WTC11 (cell line): ENCODE measurements around the gene FER1L5.

Experiments used
- FOXP1 ChIP-seq: sonication (generic); formaldehyde crosslinking; IDR thresholded peaks from 2 replicates; pipeline ENCODE4 v1.8.0; 2022; ENCODE audit warnings: missing genetic modification reagents, mild to moderate bottlenecking, moderate library complexity, borderline replicate concordance
- JUN ChIP-seq: sonication (generic); formaldehyde crosslinking; IDR thresholded peaks from 2 replicates; pipeline ENCODE4 v1.8.0; 2023; ENCODE audit warnings: mild to moderate bottlenecking, missing genetic modification reagents
- KAT7 ChIP-seq: sonication (generic); formaldehyde crosslinking; IDR thresholded peaks from 2 replicates; pipeline ENCODE4 v1.8.1; 2023; ENCODE audit warnings: missing genetic modification reagents, mild to moderate bottlenecking, borderline replicate concordance
- SMAD3 ChIP-seq: sonication (generic); formaldehyde crosslinking; IDR thresholded peaks from 2 replicates; pipeline ENCODE4 v1.8.0; 2022; ENCODE audit warnings: missing genetic modification reagents, mild to moderate bottlenecking, borderline replicate concordance
- TEAD4 ChIP-seq: sonication (generic); formaldehyde crosslinking; IDR thresholded peaks from 2 replicates; pipeline ENCODE4 v1.8.0; 2022; ENCODE audit warnings: mild to moderate bottlenecking, missing genetic modification reagents
- ZBTB21 ChIP-seq: sonication (generic); formaldehyde crosslinking; IDR thresholded peaks from 2 replicates; pipeline ENCODE4 v1.8.1; 2023; ENCODE audit warnings: mild to moderate bottlenecking, missing genetic modification reagents, borderline replicate concordance
- ZNF121 ChIP-seq: sonication (generic); formaldehyde crosslinking; IDR thresholded peaks from 2 replicates; pipeline ENCODE4 v1.8.0; 2023; ENCODE audit warnings: missing genetic modification reagents
- TF ChIP-seq, protein P1 (sequence below): fragments of 200-600 bp; IDR thresholded peaks from 2 replicates; pipeline ENCODE4 v1.8.0; 2022; ENCODE audit warnings: antibody characterized with exemption
- TF ChIP-seq, protein P2 (sequence below): sonication (generic); formaldehyde crosslinking; IDR thresholded peaks from 2 replicates; pipeline ENCODE4 v1.8.0; 2023; ENCODE audit warnings: missing genetic modification reagents, mild to moderate bottlenecking, borderline replicate concordance
- TF ChIP-seq, protein P3 (sequence below): sonication (generic); formaldehyde crosslinking; conservative IDR thresholded peaks from 2 replicates; pipeline ENCODE4 v1.8.1; 2022; ENCODE audit warnings: mild to moderate bottlenecking, missing genetic modification reagents
- TF ChIP-seq, protein P4 (sequence below): sonication (generic); formaldehyde crosslinking; IDR thresholded peaks from 2 replicates; pipeline ENCODE4 v1.8.0; 2022; ENCODE audit warnings: mild to moderate bottlenecking, missing genetic modification reagents

- TF ChIP-seq, protein P1, sequence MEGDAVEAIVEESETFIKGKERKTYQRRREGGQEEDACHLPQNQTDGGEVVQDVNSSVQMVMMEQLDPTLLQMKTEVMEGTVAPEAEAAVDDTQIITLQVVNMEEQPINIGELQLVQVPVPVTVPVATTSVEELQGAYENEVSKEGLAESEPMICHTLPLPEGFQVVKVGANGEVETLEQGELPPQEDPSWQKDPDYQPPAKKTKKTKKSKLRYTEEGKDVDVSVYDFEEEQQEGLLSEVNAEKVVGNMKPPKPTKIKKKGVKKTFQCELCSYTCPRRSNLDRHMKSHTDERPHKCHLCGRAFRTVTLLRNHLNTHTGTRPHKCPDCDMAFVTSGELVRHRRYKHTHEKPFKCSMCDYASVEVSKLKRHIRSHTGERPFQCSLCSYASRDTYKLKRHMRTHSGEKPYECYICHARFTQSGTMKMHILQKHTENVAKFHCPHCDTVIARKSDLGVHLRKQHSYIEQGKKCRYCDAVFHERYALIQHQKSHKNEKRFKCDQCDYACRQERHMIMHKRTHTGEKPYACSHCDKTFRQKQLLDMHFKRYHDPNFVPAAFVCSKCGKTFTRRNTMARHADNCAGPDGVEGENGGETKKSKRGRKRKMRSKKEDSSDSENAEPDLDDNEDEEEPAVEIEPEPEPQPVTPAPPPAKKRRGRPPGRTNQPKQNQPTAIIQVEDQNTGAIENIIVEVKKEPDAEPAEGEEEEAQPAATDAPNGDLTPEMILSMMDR, result no peak
- TF ChIP-seq JUN (CRISPR knock-in tag) (no peak), TEAD4 (CRISPR knock-in tag) (no peak), SMAD3 (CRISPR knock-in tag) (no peak), ZBTB21 (CRISPR knock-in tag) (no peak), KAT7 (no peak), ZNF121 (CRISPR knock-in tag) (no peak), FOXP1 (CRISPR knock-in tag) (no peak)
- TF ChIP-seq, protein P2, sequence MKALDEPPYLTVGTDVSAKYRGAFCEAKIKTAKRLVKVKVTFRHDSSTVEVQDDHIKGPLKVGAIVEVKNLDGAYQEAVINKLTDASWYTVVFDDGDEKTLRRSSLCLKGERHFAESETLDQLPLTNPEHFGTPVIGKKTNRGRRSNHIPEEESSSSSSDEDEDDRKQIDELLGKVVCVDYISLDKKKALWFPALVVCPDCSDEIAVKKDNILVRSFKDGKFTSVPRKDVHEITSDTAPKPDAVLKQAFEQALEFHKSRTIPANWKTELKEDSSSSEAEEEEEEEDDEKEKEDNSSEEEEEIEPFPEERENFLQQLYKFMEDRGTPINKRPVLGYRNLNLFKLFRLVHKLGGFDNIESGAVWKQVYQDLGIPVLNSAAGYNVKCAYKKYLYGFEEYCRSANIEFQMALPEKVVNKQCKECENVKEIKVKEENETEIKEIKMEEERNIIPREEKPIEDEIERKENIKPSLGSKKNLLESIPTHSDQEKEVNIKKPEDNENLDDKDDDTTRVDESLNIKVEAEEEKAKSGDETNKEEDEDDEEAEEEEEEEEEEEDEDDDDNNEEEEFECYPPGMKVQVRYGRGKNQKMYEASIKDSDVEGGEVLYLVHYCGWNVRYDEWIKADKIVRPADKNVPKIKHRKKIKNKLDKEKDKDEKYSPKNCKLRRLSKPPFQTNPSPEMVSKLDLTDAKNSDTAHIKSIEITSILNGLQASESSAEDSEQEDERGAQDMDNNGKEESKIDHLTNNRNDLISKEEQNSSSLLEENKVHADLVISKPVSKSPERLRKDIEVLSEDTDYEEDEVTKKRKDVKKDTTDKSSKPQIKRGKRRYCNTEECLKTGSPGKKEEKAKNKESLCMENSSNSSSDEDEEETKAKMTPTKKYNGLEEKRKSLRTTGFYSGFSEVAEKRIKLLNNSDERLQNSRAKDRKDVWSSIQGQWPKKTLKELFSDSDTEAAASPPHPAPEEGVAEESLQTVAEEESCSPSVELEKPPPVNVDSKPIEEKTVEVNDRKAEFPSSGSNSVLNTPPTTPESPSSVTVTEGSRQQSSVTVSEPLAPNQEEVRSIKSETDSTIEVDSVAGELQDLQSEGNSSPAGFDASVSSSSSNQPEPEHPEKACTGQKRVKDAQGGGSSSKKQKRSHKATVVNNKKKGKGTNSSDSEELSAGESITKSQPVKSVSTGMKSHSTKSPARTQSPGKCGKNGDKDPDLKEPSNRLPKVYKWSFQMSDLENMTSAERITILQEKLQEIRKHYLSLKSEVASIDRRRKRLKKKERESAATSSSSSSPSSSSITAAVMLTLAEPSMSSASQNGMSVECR (CRISPR knock-in tag), result no peak
- TF ChIP-seq, protein P3, sequence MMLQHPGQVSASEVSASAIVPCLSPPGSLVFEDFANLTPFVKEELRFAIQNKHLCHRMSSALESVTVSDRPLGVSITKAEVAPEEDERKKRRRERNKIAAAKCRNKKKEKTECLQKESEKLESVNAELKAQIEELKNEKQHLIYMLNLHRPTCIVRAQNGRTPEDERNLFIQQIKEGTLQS, result no peak
- TF ChIP-seq, protein P4, sequence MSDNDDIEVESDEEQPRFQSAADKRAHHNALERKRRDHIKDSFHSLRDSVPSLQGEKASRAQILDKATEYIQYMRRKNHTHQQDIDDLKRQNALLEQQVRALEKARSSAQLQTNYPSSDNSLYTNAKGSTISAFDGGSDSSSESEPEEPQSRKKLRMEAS (CRISPR knock-in tag), result no peak
Observed at GRCh38 chr2:96642564-96643360, at the start of gene FER1L5.
